Fibroblast of mammary gland (primary cell): ENCODE results near the gene PRR29.

Experiments
- DNase-seq: peaks from one replicate; pipeline ENCODE4 v3.0.0-alpha.2; 2010; ENCODE audit warnings: low read depth
- H3K4me3 ChIP-seq: 2 replicates; pipeline ENCODE4 v1.5.1; 2011; ENCODE audit warnings: low read depth, mild to moderate bottlenecking, low read length, moderate library complexity; ENCODE audit not compliant: control insufficient read depth
- CTCF ChIP-seq: conservative IDR thresholded peaks from 2 replicates; pipeline ENCODE4 v1.5.1; 2011; ENCODE audit warnings: low read depth, low read length, inconsistent platforms; ENCODE audit not compliant: control insufficient read depth, insufficient read depth

Gene PRR29

GRCh38 chr17:63963123-63963522, 35.0 kb upstream of the PRR29 start:
- H3K4me3 ChIP-seq = no peak overlapping the region
- TF ChIP-seq CTCF = no peak
- DNase-seq = no peak

- DNase-seq = no peak
- H3K4me3 ChIP-seq = no peak overlapping the region
- no peak for TF ChIP-seq CTCF
These were observed 31.4 kb upstream of the PRR29 start for GRCh38 chr17:63966646-63967264.

- TF ChIP-seq CTCF = no peak
- DNase-seq = peak; percentile 17
- H3K4me3 ChIP-seq = no peak overlapping the region
These were observed 30.2 kb upstream of the PRR29 start for GRCh38 chr17:63967953-63968352.

GRCh38 chr17:63969278-63969677, 28.9 kb upstream of the PRR29 start:
- no peak for TF ChIP-seq CTCF
- no peak for DNase-seq
- no peak overlapping the region for H3K4me3 ChIP-seq

DNA sequence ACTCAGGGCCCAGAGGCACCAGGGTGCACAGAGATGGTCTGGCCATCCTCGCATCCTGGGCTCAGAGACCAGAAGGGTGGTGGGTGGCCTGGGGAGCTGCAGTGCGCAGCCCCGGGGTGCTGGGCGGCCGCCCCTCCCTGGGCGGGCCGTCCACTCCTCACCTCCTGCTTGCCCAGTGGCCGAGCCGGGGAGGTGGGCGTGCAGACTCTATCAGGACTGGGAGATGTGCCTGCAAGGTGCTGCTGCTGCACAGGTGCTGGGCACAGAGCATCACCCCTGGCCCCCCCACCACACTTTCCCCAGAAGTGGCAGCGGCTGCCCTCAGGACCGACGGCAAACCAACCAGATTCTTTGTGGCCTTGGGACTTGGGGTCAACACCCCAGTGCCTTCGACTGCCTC, 25.4 kb upstream of the PRR29 start, which contains the start of gene SCN4A:
TSS of gene SCN4A (minus strand) at position 123 of the 400 bp plus-strand sequence. CDS start at position 46, 77 bp downstream.
- no peak within 1 kb of the TSS for H3K4me3 ChIP-seq
- TF ChIP-seq CTCF = no peak
- DNase-seq = no peak

- DNase-seq = no peak
- H3K4me3 ChIP-seq = no peak overlapping the region
- no peak for TF ChIP-seq CTCF
These were observed 24.9 kb upstream of the PRR29 start for GRCh38 chr17:63973247-63973646.

DNA sequence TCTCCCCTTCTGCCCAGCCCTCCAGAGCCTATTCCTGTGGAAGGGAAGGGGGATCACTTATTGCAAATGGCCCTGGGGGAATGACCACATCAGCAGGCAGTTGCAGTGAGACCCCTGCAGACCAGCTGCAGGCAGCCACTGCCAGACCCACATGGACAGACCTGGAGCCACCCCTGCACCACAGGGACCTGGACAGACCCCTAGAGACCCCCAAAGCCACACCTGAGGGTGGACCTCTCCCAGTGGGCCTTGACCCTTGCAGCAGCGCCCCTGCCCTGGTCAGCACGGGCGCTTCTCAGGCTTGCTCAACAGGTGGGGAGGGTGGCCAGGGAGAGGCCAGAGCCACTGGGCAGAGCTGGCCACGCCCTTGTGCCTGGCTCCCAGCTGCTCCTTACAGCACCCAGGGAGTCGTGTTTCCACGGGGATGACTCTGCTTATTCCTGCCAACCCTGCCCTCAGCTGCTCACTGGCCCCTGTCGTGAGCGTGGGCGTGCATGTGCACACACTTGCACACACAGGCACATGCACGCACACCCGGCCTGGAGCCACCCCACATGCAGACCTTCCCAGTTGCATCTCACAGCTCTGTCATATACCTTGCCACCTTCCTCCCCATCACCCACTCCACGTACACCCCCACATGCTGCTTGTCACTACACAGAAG, 24.1 kb upstream of the PRR29 start:
- DNase-seq = peak; percentile 29
- no peak for TF ChIP-seq CTCF
- H3K4me3 ChIP-seq = no peak overlapping the region
